ENCODE data around the gene RSPH3.

RSPH3 gene

DNA sequence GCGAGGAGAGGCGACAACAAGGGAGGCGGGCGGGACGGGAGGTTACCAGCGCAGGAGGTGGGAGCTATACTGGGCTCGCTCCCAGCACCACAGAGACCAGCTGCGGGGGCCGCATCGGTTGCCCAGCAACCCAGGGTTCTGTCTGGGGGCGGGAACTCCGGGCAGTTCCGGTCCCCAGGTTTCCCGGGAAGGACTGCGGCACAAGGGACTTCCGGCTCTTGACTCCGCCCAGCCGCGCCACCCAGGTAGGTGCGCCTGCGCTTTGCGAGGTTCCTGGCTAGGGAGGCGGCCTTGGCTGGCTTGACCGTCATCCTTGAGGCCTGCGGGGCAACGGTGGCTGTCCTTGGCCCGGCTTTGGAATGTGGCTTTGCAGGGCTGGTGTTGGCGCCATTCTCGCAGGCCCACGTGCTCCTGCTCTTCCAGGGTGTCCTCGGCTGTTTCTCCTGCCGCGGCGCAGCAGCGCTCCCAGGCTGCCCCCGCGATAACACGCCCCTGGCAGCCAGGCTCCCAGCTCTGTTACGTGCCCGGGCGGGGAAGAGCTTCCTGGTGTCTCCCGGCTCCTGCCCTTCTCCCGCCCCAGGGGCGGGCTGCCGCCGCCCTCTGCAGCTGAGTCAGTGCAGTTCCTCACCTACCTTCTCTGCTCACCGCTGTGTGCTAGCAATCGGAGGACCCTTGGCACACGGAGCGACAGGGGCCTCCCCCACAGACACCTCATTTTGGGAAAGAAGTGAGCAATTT lies at the start of gene RSPH3:
RSPH3 (minus strand) TSS at position 537 of the 738 bp plus-strand sequence. CDS start 652 bp downstream, outside the sequence.
- Histone ChIP-seq H3K27ac (ENCODE audit: low read depth, low read length) (peak within 1 kb of the TSS; percentile 93), H3K9ac (ENCODE audit: low read length) (peak within 1 kb of the TSS; percentile 43)

GRCh38 chr6:159047891-159048685 lies 48.1 kb upstream of the RSPH3 start:
- Histone ChIP-seq H3K4me1 (ENCODE audit: insufficient read depth, low read length) (peaks cover 4% of the 10 kb centered on the region), H3K9me3 (ENCODE audit: low read length) (no peaks in the 10 kb centered on the region), H3K27me3 (ENCODE audit: control insufficient read depth in 1 of 2, insufficient read depth in 2 of 2, low read length in 2 of 2) (no peaks in the 10 kb centered on the region), H3K4me3 (ENCODE audit: low read depth in 1 of 2, low read length in 2 of 2) (no peak overlapping the region), H3K27ac (ENCODE audit: low read depth, low read length) (no peak overlapping the region), H3K36me3 (ENCODE audit: insufficient read depth, low read length) (no peaks in the 10 kb centered on the region), H3K9ac (ENCODE audit: low read length) (no peak overlapping the region)

More for the DNA sequence above, at the start of gene RSPH3:
- Histone ChIP-seq H3K36me3 (ENCODE audit: insufficient read depth, low read length) (no peaks in the 10 kb centered on the region), H3K9me3 (ENCODE audit: low read length) (no peaks in the 10 kb centered on the region), H3K4me3 (ENCODE audit: low read depth in 1 of 2, low read length in 2 of 2) (peak within 1 kb of the TSS; percentile 85 to 86), H3K4me1 (ENCODE audit: insufficient read depth, low read length) (peaks cover 16% of the 10 kb centered on the region), H3K27me3 (ENCODE audit: control insufficient read depth in 1 of 2, insufficient read depth in 2 of 2, low read length in 2 of 2) (no peaks in the 10 kb centered on the region)

- Histone ChIP-seq H3K27ac (ENCODE audit: low read depth, low read length) (no peak overlapping the region), H3K36me3 (ENCODE audit: insufficient read depth, low read length) (no peaks in the 10 kb centered on the region), H3K4me1 (ENCODE audit: insufficient read depth, low read length) (peaks cover 4% of the 10 kb centered on the region), H3K27me3 (ENCODE audit: control insufficient read depth in 1 of 2, insufficient read depth in 2 of 2, low read length in 2 of 2) (no peaks in the 10 kb centered on the region), H3K4me3 (ENCODE audit: low read depth in 1 of 2, low read length in 2 of 2) (no peak overlapping the region), H3K9ac (ENCODE audit: low read length) (no peak overlapping the region), H3K9me3 (ENCODE audit: low read length) (no peaks in the 10 kb centered on the region)
These were observed 45.8 kb upstream of the RSPH3 start for GRCh38 chr6:159045801-159046200.

- Histone ChIP-seq H3K27me3 (ENCODE audit: control insufficient read depth in 1 of 2, insufficient read depth in 2 of 2, low read length in 2 of 2) (no peaks in the 10 kb centered on the region), H3K4me3 (ENCODE audit: low read depth in 1 of 2, low read length in 2 of 2) (peak within 1 kb of the TSS in 1 of 2 donors; percentile 50), H3K36me3 (ENCODE audit: insufficient read depth, low read length) (no peaks in the 10 kb centered on the region), H3K27ac (ENCODE audit: low read depth, low read length) (no peak within 1 kb of the TSS), H3K9ac (ENCODE audit: low read length) (peak within 1 kb of the TSS; percentile 33), H3K9me3 (ENCODE audit: low read length) (no peaks in the 10 kb centered on the region), H3K4me1 (ENCODE audit: insufficient read depth, low read length) (peaks cover 4% of the 10 kb centered on the region)
These were observed 45.1 kb upstream of the RSPH3 start, which contains the start of gene TAGAP for GRCh38 chr6:159044899-159045727. TSS of gene TAGAP (minus strand) at chr6:159044991. CDS start at chr6:159044146, 845 bp downstream.

DNA sequence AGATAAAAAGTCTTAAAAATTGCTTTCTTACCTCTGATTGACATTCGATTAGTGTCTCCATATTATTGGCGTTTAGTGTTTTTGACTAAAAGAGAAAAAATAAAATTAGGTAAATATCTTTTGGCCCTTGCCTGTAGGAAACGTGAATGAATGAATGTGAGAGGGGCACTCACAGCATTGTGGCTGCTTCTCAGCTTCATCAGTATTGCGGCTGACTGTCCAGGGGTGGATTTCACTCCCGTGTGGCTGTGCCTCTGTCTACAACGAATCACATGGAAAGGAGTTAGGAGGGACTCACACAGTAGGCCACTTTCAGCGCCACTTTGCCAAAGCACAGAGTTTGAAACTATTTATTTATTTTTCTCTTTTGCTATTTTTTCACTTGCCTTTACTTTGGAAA lies 43.9 kb upstream of the RSPH3 start:
- Histone ChIP-seq H3K4me1 (ENCODE audit: insufficient read depth, low read length) (peaks cover 4% of the 10 kb centered on the region), H3K36me3 (ENCODE audit: insufficient read depth, low read length) (no peaks in the 10 kb centered on the region), H3K4me3 (ENCODE audit: low read depth in 1 of 2, low read length in 2 of 2) (no peak overlapping the region), H3K27ac (ENCODE audit: low read depth, low read length) (no peak overlapping the region), H3K9me3 (ENCODE audit: low read length) (no peaks in the 10 kb centered on the region), H3K9ac (ENCODE audit: low read length) (no peak overlapping the region), H3K27me3 (ENCODE audit: control insufficient read depth in 1 of 2, insufficient read depth in 2 of 2, low read length in 2 of 2) (no peaks in the 10 kb centered on the region)

- H3K36me3 ChIP-seq (ENCODE audit: insufficient read depth, low read length), result no peaks in the 10 kb centered on the region
- H3K27ac ChIP-seq (ENCODE audit: low read depth, low read length), result no peak overlapping the region
- no peak overlapping the region for H3K4me3 ChIP-seq (ENCODE audit: low read depth in 1 of 2, low read length in 2 of 2)
- no peaks in the 10 kb centered on the region for H3K27me3 ChIP-seq (ENCODE audit: control insufficient read depth in 1 of 2, insufficient read depth in 2 of 2, low read length in 2 of 2)
- H3K4me1 ChIP-seq (ENCODE audit: insufficient read depth, low read length), result peaks cover 4% of the 10 kb centered on the region
- no peaks in the 10 kb centered on the region for H3K9me3 ChIP-seq (ENCODE audit: low read length)
- no peak overlapping the region for H3K9ac ChIP-seq (ENCODE audit: low read length)
These were observed 43.2 kb upstream of the RSPH3 start for GRCh38 chr6:159043251-159043650.

DNA sequence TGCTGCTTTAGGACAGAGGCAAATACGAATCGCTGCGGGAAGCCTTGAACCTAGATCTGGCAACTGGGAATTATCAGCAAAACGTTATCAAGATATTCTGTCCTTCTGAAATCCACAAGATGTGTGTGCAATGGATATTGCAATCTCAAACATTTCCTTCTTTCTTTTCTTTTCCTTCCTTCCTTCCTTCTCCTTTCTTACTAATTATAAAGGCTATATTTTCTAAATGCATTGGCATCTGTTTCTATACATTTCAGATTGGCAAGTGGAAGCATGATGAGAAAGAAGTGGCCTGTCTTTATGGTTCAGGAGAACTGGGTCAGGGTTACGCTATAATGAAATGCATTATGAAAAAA lies 42.8 kb upstream of the RSPH3 start:
- Histone ChIP-seq H3K4me3 (ENCODE audit: low read depth in 1 of 2, low read length in 2 of 2) (no peak overlapping the region), H3K36me3 (ENCODE audit: insufficient read depth, low read length) (no peaks in the 10 kb centered on the region), H3K4me1 (ENCODE audit: insufficient read depth, low read length) (peaks cover 4% of the 10 kb centered on the region), H3K9ac (ENCODE audit: low read length) (no peak overlapping the region), H3K27ac (ENCODE audit: low read depth, low read length) (no peak overlapping the region), H3K27me3 (ENCODE audit: control insufficient read depth in 1 of 2, insufficient read depth in 2 of 2, low read length in 2 of 2) (no peaks in the 10 kb centered on the region), H3K9me3 (ENCODE audit: low read length) (no peaks in the 10 kb centered on the region)

DNA sequence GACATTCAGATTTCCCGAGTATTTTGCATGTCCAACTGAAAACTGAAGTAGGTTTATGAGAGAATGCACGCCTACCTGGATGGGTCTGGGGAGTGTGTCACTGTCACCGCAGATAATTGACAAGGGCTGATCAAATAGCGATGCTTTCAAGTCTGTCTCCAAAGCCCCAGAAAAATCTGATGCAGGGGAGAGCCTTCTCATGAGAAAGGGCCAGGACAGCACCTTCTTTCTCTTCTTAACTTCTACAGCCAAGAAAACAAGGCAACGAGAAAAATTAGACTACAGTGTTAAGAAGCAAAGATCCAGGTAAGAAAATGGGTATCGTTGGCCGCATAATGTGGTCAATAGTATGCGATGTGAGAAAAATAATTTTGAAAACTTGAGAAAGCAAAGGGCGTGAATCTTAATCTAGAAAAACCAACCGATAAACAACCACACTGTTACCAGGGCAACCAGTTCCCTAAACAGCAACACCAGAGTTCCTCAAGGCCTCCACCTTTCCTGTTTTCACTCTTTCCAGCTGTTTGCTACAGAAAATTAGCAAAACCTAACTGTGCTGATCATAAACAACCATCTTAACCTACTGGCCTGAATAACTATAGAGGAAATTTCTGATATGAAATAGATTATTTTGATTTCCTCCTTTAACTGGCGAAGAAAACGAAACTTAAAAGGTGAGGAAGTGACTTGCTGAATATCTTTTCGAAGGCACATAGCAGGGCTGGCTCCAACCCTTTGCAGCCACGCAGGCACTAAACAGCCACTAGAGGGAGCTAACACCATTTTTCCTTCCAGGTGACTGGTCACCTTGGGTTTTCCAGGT lies 42.2 kb upstream of the RSPH3 start:
- Histone ChIP-seq H3K27ac (ENCODE audit: low read depth, low read length) (no peak overlapping the region), H3K9ac (ENCODE audit: low read length) (peak overlapping the region; percentile 15), H3K36me3 (ENCODE audit: insufficient read depth, low read length) (no peaks in the 10 kb centered on the region), H3K4me1 (ENCODE audit: insufficient read depth, low read length) (peaks cover 4% of the 10 kb centered on the region), H3K27me3 (ENCODE audit: control insufficient read depth in 1 of 2, insufficient read depth in 2 of 2, low read length in 2 of 2) (no peaks in the 10 kb centered on the region), H3K4me3 (ENCODE audit: low read depth in 1 of 2, low read length in 2 of 2) (no peak overlapping the region), H3K9me3 (ENCODE audit: low read length) (no peaks in the 10 kb centered on the region)

- no peaks in the 10 kb centered on the region for H3K9me3 ChIP-seq (ENCODE audit: low read length)
- H3K9ac ChIP-seq (ENCODE audit: low read length), result no peak overlapping the region
- no peaks in the 10 kb centered on the region for H3K27me3 ChIP-seq (ENCODE audit: control insufficient read depth in 1 of 2, insufficient read depth in 2 of 2, low read length in 2 of 2)
- no peaks in the 10 kb centered on the region for H3K36me3 ChIP-seq (ENCODE audit: insufficient read depth, low read length)
- no peak overlapping the region for H3K27ac ChIP-seq (ENCODE audit: low read depth, low read length)
- peaks cover 4% of the 10 kb centered on the region for H3K4me1 ChIP-seq (ENCODE audit: insufficient read depth, low read length)
- no peak overlapping the region for H3K4me3 ChIP-seq (ENCODE audit: low read depth in 1 of 2, low read length in 2 of 2)
These were observed 41.2 kb upstream of the RSPH3 start for GRCh38 chr6:159041181-159041580.

GRCh38 chr6:159039885-159040258 lies 39.9 kb upstream of the RSPH3 start:
- H3K9me3 ChIP-seq (ENCODE audit: low read length), result no peaks in the 10 kb centered on the region
- H3K27ac ChIP-seq (ENCODE audit: low read depth, low read length), result no peak overlapping the region
- no peaks in the 10 kb centered on the region for H3K27me3 ChIP-seq (ENCODE audit: control insufficient read depth in 1 of 2, insufficient read depth in 2 of 2, low read length in 2 of 2)
- no peaks in the 10 kb centered on the region for H3K36me3 ChIP-seq (ENCODE audit: insufficient read depth, low read length)
- H3K4me1 ChIP-seq (ENCODE audit: insufficient read depth, low read length), result peaks cover 4% of the 10 kb centered on the region
- no peak overlapping the region for H3K9ac ChIP-seq (ENCODE audit: low read length)
- H3K4me3 ChIP-seq (ENCODE audit: low read depth in 1 of 2, low read length in 2 of 2), result no peak overlapping the region

Data from muscle layer of colon (tissue), 2 donors.